ENCODE results near the gene ALK.

The ALK gene

DNA sequence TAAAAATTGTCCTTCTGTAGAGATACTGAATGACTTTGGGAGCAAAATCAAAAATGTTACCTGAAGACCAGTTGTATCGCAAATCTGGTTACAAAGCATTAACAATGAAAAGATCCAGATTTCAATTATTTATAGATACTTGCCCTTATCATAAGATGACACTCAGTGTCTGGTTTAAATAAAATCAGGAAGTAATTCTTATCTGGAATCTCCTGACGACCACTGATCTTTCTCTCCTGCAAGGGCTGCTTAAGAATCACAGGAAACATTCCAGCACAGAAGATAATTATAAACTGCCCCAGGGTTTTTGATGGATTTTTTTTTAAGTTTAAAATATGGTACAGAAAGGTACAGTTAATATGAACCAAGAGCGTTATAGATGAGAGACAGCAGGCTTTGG is 205.7 kb downstream of the ALK start:
- no peak for DNase-seq (ENCODE audit: low spot score)

DNA sequence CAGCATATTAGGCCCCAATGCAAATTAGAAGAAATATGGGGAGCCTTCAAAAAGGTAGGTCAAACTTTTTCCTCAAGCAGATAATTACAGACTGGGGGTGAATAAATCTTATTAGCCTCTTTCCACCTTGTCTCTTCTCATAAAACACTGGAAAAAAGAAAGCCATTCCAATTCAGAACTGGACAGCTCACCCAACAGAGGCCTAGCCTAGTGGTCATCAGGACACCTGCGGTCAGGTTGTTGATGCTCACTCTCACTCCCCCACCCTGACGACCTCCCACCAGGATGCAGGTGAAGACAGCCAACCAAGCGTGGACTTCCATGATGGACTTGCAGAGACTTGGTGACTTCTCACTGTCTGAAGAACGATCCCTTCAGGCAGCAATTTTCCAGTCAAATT is 207.1 kb downstream of the ALK start:
- DNase-seq (ENCODE audit: low spot score): no peak

- no peak for DNase-seq (ENCODE audit: low spot score)
These were observed 215.1 kb downstream of the ALK start for GRCh38 chr2:29706171-29706720.

DNA sequence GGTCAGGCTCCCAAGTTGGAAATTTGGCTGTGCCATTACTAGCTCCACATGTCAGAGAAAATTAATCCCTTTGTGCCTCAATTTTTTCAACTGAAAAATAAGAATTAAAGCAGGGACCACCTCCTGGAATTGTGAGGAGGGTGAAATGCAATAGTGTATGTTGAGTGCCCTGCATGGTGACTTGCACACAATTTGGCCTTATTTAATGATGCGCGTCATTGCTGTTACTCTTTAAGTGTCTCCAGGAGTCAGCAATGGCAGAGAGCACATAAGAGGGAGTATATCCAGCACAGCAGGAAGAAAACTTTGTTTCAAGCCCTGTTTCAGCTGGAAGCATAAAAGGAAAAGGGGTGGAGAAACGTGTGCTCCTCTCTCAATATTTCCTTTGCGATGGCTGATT is 215.8 kb downstream of the ALK start:
- DNase-seq (ENCODE audit: low spot score): no peak

GRCh38 chr2:29703336-29703735 is 218.1 kb downstream of the ALK start:
- no peak for DNase-seq (ENCODE audit: low spot score)

- DNase-seq (ENCODE audit: low spot score): no peak
These were observed 219.1 kb downstream of the ALK start for GRCh38 chr2:29702276-29702675.

GRCh38 chr2:29700560-29700959 is 220.8 kb downstream of the ALK start:
- no peak for DNase-seq (ENCODE audit: low spot score)

GRCh38 chr2:29699045-29699444 is 222.3 kb downstream of the ALK start:
- no peak for DNase-seq (ENCODE audit: low spot score)

DNA sequence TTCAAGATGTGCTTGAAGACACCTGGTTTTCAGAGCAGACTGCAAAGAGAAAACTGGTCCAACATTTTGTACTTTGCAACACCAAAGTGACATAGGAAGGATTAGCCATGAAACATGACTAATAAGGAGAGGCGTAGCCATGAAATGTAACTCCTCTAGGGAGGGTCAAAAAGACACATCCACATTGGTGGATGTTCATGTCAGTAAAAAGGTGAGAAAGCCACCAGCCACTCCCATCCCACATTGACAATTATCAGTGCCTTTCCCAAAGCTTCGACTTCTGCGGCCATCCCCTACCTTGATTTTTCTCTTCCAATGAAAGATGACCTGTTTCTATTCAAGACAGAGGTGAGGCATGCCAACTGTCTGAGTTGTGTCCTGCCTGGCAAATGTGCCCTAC is 223.2 kb downstream of the ALK start:
- DNase-seq (ENCODE audit: low spot score): no peak

GRCh38 chr2:29697715-29698114 is 223.7 kb downstream of the ALK start:
- no peak for DNase-seq (ENCODE audit: low spot score)

DNA sequence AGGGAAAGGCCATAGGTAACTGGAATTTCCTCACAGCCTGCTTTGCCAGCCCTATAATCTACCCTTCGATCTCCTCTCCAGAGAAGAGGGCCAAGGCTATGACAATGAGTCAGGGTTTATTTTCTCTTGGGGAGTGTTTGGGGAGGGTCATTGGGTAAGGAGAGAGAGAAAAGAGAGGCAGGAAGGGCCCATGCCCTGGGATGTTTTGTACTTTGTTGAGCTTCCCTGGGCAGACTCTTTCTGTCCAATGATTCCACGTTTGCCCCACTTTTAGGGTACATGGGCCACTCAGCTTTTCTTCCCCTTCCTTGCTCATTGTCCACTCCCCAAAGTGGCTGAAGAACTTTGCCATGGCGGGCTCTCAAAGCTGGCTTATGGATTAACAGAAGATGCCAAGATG is 224.2 kb downstream of the ALK start:
- DNase-seq (ENCODE audit: low spot score): no peak

GRCh38 chr2:29694741-29695140 is 226.6 kb downstream of the ALK start:
- no peak for DNase-seq (ENCODE audit: low spot score)

GRCh38 chr2:29691391-29691950 is 229.9 kb downstream of the ALK start:
- no peak for DNase-seq (ENCODE audit: low spot score)

GRCh38 chr2:29689666-29690065 is 231.7 kb downstream of the ALK start:
- DNase-seq (ENCODE audit: low spot score): no peak

- no peak for DNase-seq (ENCODE audit: low spot score)
These were observed 233.0 kb downstream of the ALK start for GRCh38 chr2:29688429-29688828.

- no peak for DNase-seq (ENCODE audit: low spot score)
These were observed 234.3 kb downstream of the ALK start for GRCh38 chr2:29687121-29687520.

DNA sequence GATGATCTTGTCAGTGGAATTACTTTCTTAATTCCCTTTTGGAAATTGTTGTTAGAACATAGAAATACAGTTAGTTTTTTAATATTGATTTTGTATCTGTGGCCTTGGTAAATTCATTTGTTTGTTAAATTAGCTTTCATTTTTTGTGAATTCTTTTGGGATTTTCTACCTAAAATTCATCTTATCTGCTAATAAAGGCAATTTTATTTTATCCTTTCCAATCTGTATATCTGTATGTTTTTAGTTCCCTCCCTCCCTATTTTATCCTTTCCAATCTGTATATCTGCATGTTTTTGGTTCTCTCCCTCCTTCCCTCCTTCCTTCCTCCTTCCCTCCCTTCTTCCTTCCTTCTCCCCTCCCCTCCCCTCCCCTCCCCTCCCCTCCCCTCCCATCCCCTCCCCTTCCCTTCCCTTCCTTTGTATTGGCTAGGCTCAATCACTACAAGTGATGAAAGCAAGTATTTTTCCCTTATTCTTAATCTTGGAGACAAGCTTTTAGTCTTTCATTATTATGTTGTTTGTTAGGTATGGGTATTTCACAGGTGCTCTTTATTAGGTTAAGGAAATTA is 244.4 kb downstream of the ALK start:
- DNase-seq (ENCODE audit: low spot score): no peak

DNA sequence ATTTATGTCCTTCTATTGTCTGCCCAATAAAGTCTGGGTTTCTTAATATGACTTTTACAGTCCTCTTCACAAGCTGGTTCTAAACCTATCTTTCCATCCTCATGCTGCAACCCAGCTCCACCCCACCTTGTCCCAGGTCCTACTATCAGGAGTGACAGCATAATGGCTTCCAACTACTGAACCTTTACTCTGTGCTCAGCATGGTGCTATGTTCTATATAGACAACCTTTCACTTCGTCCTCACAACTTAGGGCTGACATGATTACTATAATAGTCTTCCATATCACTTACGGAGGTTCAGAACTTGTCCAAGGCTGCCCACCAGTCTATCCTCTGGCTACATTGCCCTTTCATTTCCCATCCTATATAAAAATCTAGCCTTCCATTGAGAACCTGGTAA is 256.8 kb downstream of the ALK start:
- no peak for DNase-seq (ENCODE audit: low spot score)

- no peak for DNase-seq (ENCODE audit: low spot score)
These were observed 258.1 kb downstream of the ALK start for GRCh38 chr2:29663268-29663667.

DNA sequence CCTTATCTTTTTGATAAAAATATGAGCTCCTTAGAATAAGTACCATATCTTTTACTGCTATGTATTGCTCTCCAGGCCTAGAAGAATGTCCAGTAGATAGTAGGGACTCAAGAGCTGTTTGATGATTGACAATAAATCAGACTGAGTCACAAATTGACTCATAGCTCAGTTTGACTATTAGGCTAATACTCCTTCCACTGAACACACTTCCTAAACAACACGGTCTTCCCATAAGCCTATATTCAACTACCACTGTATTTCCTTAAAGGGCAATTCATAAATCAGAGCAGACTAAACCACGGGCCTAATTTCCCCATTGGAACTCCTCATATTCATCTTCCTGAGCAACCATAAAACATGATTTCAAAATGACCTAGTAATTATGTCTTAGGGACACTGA is 258.5 kb downstream of the ALK start:
- no peak for DNase-seq (ENCODE audit: low spot score)

DNA sequence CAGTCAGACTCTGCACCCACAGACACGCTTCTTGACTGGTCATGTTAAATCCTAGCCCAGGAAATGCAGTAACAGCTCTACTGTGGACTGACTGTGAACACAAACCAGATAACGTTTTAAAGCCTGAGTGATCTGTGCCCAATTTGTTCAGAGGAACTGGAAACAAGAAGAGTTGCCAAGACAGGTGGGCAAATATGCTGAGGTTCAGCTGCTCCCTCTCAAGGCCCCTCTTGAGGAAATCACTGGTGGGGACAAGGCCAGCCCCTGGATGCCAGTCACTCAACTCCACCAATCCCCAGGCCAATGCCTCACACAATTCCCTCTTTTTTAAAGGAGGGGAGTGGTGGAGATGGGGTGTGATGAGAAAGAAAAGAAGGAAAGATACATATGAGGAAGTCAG is 261.2 kb downstream of the ALK start:
- no peak for DNase-seq (ENCODE audit: low spot score)

DNA sequence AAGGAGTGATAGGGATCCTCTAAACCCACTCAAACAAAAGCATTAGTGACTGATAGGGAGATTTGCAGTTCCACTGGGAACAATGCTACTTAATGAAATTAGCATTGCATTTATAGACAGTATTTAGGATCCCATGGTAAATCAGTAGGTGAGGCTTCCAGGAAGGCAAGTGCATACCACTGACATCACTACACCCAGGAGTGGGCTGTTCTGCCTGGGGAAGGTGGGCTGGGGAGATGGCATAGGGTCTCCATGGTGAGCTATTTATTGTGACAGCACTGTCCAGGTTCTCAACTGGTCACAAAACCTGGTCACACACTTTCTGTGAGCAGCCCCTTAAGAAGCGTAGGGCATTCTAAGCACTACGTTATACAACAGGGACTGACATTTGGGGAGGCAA is 262.2 kb downstream of the ALK start:
- no peak for DNase-seq (ENCODE audit: low spot score)

GRCh38 chr2:29657674-29658073 is 263.7 kb downstream of the ALK start:
- no peak for DNase-seq (ENCODE audit: low spot score)

DNA sequence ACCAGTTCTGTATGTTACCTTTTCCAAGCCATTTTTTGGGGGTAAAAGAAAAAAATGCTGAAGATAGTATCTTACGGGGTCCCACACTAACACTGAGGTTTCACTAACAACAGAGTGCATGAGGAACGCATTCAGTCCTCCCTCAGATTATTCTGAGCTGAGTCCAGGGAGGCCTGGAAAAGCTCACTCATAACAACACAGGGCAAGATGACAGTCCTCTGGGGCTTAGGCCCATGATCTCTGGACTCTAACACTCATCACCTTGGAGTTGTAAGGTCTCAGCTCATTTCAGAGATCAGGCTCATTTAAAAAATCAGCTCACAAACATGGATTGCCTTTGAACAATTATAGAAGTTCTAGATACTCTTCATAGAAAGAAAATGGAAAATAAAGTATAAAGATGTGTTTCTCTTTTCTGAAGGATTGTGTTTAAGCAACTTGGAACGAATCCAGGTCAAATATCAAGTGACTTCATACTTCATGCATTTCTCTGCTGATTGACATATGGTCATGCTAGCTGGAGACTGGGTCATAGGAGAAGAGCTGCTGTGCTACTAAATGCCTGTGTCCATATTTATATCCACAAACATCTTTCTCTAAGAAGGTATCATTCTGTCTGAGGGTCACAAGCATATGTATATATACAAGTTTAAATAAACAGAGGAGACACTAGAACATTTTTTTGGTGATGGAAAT is 265.8 kb downstream of the ALK start:
- no peak for DNase-seq (ENCODE audit: low spot score)

All from HuH-7.5 (cell line).